Ovary (tissue), 9 donors: ENCODE results near the gene TMEFF1. TPM values are rescaled to one million over a fixed set of nuclear protein-coding genes. Genes with fewer than 3 reads are reported as not detected.

ENCODE experiments used
- DNase-seq, 5 donors: peaks; one replicate each; pipeline ENCODE4 v3.0.0-alpha.2; 2019 to 2020
- H3K27ac ChIP-seq, 2 donors: fragments of 200-600 bp; one replicate each; pipeline versions ENCODE4 v1.5.1 to v1.8.0; 2019 to 2022
- H3K27me3 ChIP-seq: fragments of 200-600 bp; one replicate; pipeline ENCODE4 v1.8.0; 2022
- H3K36me3 ChIP-seq: fragments of 200-600 bp; sonication (generic); one replicate; pipeline ENCODE4 v1.5.1; 2019
- H3K4me1 ChIP-seq: one replicate; pipeline ENCODE4 v1.8.1; 2013; ENCODE audit warnings: mild to moderate bottlenecking, moderate library complexity; ENCODE audit not compliant: insufficient read depth
- H3K4me3 ChIP-seq: fragments of 200-600 bp; sonication (generic); one replicate; pipeline ENCODE4 v1.5.1; 2017
- H3K9me3 ChIP-seq, 2 donors: fragments of 200-600 bp in 1 of 2; sonication (generic) in 1 of 2; one replicate each; pipeline versions ENCODE4 v1.5.1 to v1.8.1; 2013 to 2019; ENCODE audit warnings: mild to moderate bottlenecking in 1 of 2, moderate library complexity in 1 of 2
- CTCF ChIP-seq, 3 donors: fragments of 450-650 bp in 2 of 3; fragments of 200-600 bp in 1 of 3; IDR thresholded peaks; one replicate each; pipeline versions ENCODE4 v1.5.1 to v1.8.0; 2016 to 2022; ENCODE audit warnings: antibody characterized with exemption in 3 of 3, mild to moderate bottlenecking in 1 of 3
- EP300 ChIP-seq: sonication (generic); formaldehyde crosslinking; IDR thresholded peaks from one replicate; pipeline ENCODE4 v1.6.1; 2017; ENCODE audit warnings: antibody characterized with exemption
- POLR2A ChIP-seq: fragments of 450-650 bp; IDR thresholded peaks from one replicate; pipeline ENCODE4 v1.6.1; 2017; ENCODE audit warnings: antibody characterized with exemption, mild to moderate bottlenecking, moderate library complexity
- WGBS, 3 donors: extraction: QIAGEN DNeasy Blood & Tissue Kit in 1 of 3; methylation state at CpG; one replicate each; pipeline versions ENCODE4 v1.1.5 to v1.1.7; 2013 to 2017; 5-methylcytosine and 5-hydroxymethylcytosine counted together
- intact Hi-C, 4 donors: fragments of 100-400 bp; cut with DNase I; formaldehyde crosslinking; loops; one replicate each; pipeline versions ENCODE4 v1.11.0 to v1.15.1; 2022 to 2023
- polyA plus RNA-seq, 2 donors: library from polyadenylated mRNA; stranded (reverse); fragments of 200-250 nt in 1 of 2; fragments of 350-450 nt in 1 of 2; fragmentation: Illumina TruSeq in 1 of 2; extraction: RNeasy Lipid Tissue Mini Kit (QIAGEN cat#74804) in 1 of 2; gene quantifications; one replicate each; pipeline ENCODE4 v1.2.3, GENCODE V29; 2013 to 2014
- total RNA-seq, 7 donors: library from RNA; depleted of rRNA in 2 of 7; stranded (reverse); fragments of >200 nt in 2 of 7; fragmentation: NEBNext Ultra II Directional in 3 of 7; extraction: Animal tissue kit (Norgen Biotek cat#: 25700) in 3 of 7; gene quantifications; one replicate each; pipeline versions ENCODE4 v1.1.0 to v1.2.4, GENCODE V29; 2016 to 2023
- donor health status: DM: no; HTN: no; CAD: no; lungs with moderate emphysema.
- donor health status: DM: no; HTN: no; CAD: no.
- donor health status: Bipolar disorder and iron deficiency.
- donor health status: DM: yes; HTN: yes; CAD: no.
- donor health status: DM: no; HTN: no; CAD: no.
- donor health status: DM: yes; HTN: yes; CAD: no.

TMEFF1 gene
- total and polyA plus RNA-seq, 9 donors: 0.10 to 1.2 (median 0.76) TPM; not detected in 2

- no peak for DNase-seq
- H3K27me3 ChIP-seq: no peaks in the 10 kb centered on the region
- TF ChIP-seq EP300 (no peak), POLR2A (no peak), CTCF (IDR thresholded peaks at IDR 0.05) (no peak)
- WGBS, 3 donors: 92 to 95% (median 94%) methylated on average over 4 of the region's 4 CpGs
- intact Hi-C loops: no loop called here
- no peaks in the 10 kb centered on the region for H3K36me3 ChIP-seq
- no peak overlapping the region for H3K27ac ChIP-seq
- H3K9me3 ChIP-seq: no peaks in the 10 kb centered on the region
- H3K4me3 ChIP-seq: no peak overlapping the region
- H3K4me1 ChIP-seq: peaks cover 5% of the 10 kb centered on the region
These were observed 2.0 kb downstream of the TMEFF1 start for GRCh38 chr9:100474924-100475276.

GRCh38 chr9:100477241-100477640 lies 4.3 kb downstream of the TMEFF1 start:
- Histone ChIP-seq H3K27ac (no peak overlapping the region), H3K4me3 (no peak overlapping the region), H3K4me1 (peaks cover 5% of the 10 kb centered on the region), H3K27me3 (no peaks in the 10 kb centered on the region), H3K36me3 (no peaks in the 10 kb centered on the region), H3K9me3 (no peaks in the 10 kb centered on the region)
- TF ChIP-seq POLR2A (no peak), CTCF (IDR thresholded peaks at IDR 0.05) (no peak), EP300 (no peak)
- intact Hi-C loops: no loop called here
- DNase-seq: no peak
- WGBS, 3 donors: 90 to 94% (median 94%) methylated on average over 4 of the region's 4 CpGs

GRCh38 chr9:100478192-100478591 lies 5.2 kb downstream of the TMEFF1 start:
- H3K27ac ChIP-seq: no peak overlapping the region
- TF ChIP-seq POLR2A (no peak), CTCF (IDR thresholded peaks at IDR 0.05) (no peak), EP300 (no peak)
- no peaks in the 10 kb centered on the region for H3K36me3 ChIP-seq
- no peak for DNase-seq
- WGBS, 3 donors: 95 to 96% (median 95%) methylated on average over 6 of the region's 6 CpGs
- H3K4me3 ChIP-seq: no peak overlapping the region
- H3K9me3 ChIP-seq: no peaks in the 10 kb centered on the region
- intact Hi-C loops: no loop called here
- H3K27me3 ChIP-seq: no peaks in the 10 kb centered on the region
- H3K4me1 ChIP-seq: peaks cover 5% of the 10 kb centered on the region

GRCh38 chr9:100479820-100480219 lies 6.9 kb downstream of the TMEFF1 start:
- no peaks in the 10 kb centered on the region for H3K27me3 ChIP-seq
- no peaks in the 10 kb centered on the region for H3K4me1 ChIP-seq
- no peaks in the 10 kb centered on the region for H3K36me3 ChIP-seq
- H3K4me3 ChIP-seq: no peak overlapping the region
- DNase-seq: no peak
- 88 to 93% (median 91%) methylated on average over 2 of the region's 2 CpGs for WGBS, 3 donors
- TF ChIP-seq EP300 (no peak), POLR2A (no peak), CTCF (IDR thresholded peaks at IDR 0.05) (no peak)
- no peaks in the 10 kb centered on the region for H3K9me3 ChIP-seq
- intact Hi-C loops: no loop called here
- no peak overlapping the region for H3K27ac ChIP-seq

- no peak for DNase-seq
- no peaks in the 10 kb centered on the region for H3K27me3 ChIP-seq
- TF ChIP-seq CTCF (IDR thresholded peaks at IDR 0.05) (no peak), EP300 (no peak), POLR2A (no peak)
- WGBS, 3 donors: 82 to 87% (median 83%) methylated on average over 1 of the region's 1 CpG
- no peaks in the 10 kb centered on the region for H3K36me3 ChIP-seq
- intact Hi-C loops: no loop called here
- H3K9me3 ChIP-seq: no peaks in the 10 kb centered on the region
- no peak overlapping the region for H3K4me3 ChIP-seq
- no peaks in the 10 kb centered on the region for H3K4me1 ChIP-seq
- no peak overlapping the region for H3K27ac ChIP-seq
These were observed 12.2 kb downstream of the TMEFF1 start for GRCh38 chr9:100485196-100485595.
